HG02840 (cell line): ENCODE measurements around the gene CYP19A1.

Experiments used
- ATAC-seq: cut with Tn5 transposase; IDR thresholded peaks from one replicate; pipeline ENCODE4 v1.9.1; 2021; ENCODE audit warnings: mild to moderate bottlenecking, moderate library complexity, moderate number of reproducible peaks; ENCODE audit not compliant: unreplicated experiment, low FRiP score

CYP19A1 gene

DNA sequence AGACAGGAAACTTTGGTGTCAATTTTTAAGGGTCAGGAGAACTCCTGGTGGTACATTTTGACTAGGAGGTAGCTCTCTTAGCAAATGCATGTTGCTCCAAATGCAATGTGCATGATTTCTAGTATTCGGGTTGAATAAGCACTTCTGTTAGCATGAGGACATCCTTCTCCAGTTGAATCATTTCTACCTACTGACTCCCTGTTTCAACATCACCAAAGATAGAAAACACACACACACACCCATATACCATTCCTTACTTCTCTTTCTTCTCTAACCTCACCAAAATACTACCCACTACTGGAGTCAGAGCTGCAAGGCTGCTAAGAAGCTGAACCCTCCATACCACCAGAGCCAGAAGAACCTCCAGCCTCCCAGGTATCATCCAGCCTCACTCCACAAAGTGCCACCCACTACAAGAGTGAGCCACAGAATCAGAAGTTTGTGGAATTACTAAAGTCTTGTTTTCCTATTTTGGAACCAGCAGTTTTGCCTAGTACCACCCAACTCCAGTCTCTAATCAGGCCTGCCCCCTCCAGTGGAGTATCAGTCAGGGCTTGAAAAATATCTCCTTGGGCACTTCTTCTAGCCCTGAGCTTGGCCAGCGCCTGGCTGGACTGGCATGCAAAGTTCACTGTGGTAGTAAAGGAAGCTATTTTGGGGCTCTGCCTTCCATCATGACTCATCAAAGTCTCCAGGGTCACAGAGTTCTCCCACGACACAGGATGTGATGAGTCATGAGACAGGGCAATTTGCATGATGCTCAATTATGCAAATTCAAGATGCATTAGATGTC is 110.3 kb downstream of the CYP19A1 start:
- peak; percentile 83 for ATAC-seq

DNA sequence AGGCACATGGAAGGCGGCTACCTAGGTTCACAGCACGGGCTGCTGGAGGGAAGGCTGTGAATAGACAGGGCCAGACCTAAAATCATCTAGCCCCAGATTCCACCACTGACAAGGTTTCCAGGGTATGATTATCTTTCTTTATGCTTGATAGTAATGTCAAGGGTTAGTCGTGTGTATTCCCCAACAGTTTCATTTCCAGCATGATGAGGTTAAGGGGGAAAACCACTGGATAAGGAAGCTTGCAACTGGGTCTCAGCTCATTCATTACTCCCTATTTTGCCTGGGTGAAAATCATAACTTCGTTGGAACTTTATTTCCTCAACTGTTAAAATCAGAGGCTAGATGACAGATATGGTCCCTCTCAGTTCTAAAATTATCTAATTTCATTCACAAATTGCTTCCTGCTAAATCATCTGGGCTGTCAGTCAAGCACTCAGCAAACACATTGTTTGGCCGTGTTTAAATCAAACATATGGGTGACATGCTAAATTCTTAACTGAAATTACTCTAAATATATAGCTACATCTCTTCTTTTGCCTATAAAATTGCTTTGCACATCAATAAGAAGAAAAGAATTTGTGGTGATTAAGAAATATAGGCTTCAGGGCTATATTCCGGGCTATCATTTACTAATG is 111.7 kb downstream of the CYP19A1 start:
- no peak for ATAC-seq

DNA sequence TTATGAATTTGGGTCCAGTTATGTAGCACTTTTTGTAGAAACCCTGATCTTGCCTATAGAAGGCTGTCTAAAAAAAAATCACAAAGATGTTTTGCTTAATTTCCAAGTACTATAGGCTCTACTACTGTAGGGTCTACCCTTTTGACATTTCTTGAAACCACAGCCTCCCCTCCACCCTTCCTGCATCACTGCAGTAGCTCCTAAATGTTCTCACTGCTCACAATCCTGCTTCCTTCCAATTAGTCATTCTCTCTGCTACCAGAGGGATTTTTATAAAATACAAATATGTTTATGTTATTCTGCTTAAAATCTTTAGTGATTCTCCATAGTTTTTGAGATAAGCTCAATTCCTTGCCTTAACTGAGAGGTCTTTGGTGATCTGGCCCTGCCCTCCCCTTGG is 114.0 kb downstream of the CYP19A1 start:
- ATAC-seq = no peak

DNA sequence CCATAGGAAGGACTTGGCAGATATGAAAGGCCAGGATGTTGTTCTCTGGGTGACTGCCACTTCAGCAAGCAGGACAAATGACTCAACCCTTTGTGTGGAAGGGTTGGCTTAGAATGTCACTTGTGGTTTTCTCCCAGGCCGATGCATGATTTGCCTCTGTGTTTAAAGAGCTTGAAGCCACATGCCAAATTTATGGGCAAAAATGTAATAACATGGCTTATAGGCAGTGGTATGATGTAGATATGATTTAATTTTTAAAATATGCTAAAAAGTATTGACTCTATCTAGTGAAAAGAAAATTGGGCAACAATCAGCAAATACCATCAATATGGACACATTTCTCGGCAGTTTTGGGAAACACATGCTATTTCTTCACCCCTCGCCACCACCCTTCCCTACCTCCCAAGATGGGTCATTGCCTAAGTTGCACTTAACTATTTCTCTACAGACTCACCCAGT is 114.6 kb downstream of the CYP19A1 start:
- ATAC-seq = no peak

DNA sequence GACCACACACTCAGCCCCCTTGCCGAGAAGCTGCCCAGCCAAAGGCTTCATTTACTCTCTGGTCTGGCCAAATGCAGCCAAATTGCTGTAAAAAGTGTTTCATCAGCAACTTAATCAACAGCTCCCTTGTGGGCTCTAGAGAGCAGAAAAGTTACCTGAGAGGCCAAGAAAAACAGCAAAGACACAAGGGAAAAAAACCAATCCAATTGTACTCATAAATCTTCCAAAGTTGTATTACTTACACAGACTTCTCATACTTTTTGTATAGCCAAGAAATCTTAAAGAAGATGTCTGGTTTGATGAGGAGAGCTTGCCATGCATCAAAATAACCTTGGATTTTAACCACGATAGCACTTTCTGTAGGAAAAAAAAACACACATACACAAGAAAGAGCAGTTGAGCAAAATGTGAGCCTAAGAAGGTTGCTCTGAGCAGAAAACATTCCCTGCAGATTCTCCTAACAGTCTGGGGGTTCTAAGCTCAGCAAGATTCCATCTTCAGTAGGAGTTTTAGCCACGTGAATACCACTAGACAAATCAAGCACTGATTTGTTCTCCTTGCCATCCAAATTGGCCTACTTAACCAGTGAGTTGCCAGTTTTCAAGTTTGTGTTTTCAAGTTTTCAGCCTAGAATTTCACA is 120.0 kb downstream of the CYP19A1 start:
- no peak for ATAC-seq

DNA sequence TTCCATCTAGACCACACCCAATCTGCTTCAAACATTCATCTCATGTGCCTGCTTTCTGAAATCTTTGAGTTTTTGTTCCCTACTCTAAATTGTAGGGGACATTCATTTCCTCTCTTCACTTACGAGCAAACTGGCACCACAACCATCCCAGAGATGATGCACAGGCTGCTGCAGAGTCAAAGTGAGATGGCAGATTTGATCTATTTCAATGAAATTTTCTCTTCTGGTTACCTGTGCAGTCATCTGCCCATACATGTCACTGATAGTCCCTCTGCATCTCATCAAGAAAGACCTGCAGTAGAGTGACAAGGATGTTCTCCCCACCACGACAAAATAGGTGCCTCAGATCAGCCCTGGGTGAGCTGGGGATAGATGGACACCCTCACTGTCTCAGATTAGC is 125.5 kb downstream of the CYP19A1 start:
- no peak for ATAC-seq

DNA sequence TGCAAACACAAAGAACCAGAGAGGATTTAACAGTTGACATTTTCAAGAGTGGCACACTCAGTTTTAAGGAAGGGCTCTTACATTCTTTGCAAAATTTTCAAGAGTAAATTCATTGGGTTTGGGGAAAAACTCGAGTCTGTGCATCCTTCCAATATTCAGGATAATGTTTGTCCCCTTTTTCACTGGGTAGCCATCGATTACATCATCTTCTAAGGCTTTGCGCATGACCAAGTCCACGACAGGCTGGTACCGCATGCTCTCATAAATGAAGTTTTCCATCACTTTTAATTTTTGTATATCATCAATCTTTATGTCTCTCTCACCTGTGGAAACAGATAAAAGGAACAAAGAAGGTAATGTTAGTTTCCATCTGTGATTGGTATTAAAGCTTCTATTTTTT is 126.2 kb downstream of the CYP19A1 start:
- ATAC-seq = no peak

DNA sequence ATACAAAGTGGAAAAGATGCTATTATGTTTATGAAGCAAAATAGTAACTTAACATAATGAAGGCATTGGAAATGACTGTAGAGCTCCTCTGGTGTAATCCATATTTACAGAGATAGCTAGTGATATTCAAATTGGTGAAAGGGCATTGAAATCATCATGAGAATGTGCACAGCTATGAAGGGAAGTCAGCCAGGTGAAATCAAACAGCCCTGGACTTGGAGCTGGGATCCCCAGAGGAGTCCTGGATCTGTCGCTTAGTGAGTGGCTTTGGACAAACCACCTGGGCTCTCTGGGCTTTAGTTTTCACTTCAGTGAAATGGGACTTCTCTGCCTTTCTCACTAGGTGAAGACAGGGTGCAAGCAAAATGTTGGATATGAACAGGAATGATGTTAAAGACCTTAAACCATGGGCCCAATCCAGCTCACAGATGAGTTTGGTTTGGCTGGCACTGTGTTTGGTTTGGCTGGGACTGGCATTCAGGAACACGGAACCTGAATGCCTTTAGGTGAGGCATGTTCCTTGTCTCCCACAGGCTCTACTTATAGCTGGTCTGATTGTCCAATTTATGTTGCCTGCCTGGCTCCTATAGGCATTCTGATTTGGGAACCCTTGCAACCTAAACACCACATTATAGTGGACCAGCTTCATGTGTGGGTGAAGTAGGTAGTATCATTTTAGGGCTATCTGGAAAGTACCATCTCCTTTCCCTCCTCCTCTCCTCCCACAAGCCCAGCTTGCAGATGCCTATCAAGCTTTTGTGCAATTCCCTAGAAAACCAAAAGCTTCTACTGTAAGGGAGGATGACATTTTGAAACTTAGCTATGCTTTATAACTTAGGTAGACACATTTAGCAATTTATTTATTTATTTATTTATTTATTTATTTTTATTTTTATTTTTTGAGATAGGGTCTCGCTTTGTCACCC is 133.1 kb downstream of the CYP19A1 start:
- no peak for ATAC-seq

DNA sequence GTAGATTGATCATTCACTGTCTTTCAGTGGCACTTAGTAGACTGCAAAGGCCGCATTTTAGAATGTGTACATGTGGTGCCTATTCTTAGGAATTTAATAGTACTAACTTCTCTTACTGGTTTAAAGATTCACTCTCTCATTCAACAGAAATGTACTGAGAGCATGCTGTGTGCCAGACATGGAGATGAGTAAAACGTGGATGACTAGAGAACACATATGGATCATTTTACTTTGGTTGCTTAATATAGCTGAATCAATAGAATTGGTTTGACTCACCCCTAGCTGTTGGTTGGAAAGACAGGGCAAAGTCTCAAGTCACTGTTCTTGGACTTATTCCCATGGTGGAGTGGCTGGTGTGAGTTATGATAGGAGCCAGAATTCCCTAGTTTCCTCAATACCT is 134.6 kb downstream of the CYP19A1 start:
- ATAC-seq = no peak

DNA sequence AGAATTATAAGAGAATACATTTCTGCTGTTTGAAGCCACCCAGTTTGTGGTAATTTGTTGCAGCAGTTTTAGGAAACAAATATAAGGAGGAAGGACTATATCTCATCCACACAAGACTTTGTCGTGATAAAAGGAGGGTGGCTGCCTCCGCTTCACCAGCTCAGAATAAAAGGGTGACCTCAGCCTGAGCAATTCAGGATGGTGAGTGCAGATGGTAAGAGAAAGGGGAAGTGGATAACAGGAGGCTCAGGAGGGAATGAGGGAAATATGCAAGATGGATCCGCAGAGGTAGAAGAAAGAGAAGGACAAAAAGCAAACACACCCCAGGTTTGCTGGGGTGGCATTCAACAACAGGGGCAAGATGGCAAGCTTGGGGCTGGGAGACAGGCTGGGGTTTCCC is 135.6 kb downstream of the CYP19A1 start:
- ATAC-seq = no peak

DNA sequence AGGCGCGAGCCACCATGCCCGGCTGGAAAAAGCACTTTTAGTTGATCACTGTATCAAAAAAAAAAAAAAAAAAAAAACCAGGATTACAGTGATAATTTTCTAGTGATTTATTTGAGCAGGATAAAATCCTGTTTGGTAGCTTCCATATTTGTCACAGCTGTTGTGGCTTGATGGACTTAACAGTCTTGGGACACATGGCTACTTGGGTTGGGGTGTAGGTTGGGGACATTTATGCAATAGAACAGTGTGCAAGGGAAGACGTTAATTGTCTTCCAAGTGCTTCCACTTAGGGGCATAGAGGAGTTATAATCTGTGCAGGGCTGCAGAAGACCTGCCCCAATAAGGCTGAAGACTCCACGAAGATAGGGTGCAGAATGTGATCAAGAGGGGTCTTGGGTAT is 136.8 kb downstream of the CYP19A1 start:
- no peak for ATAC-seq

DNA sequence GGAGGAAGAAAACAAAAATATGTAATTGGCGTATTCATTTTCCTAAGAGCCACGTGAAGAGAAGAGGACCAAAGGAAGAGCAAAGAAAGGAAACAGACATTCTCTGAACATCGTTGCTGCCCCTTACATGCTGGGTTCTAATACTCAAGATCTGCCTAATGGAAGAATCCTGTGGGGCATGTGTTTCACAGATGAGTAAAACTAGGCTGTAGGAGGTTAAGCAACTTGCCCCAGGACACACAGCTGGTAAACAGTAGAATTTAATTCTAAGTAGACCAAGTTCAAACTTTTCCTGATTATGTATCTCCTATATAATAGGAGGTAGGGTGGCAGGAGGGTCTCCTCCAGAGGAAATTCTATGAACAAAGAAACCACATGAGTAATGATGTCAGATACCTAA is 137.6 kb downstream of the CYP19A1 start:
- no peak for ATAC-seq

DNA sequence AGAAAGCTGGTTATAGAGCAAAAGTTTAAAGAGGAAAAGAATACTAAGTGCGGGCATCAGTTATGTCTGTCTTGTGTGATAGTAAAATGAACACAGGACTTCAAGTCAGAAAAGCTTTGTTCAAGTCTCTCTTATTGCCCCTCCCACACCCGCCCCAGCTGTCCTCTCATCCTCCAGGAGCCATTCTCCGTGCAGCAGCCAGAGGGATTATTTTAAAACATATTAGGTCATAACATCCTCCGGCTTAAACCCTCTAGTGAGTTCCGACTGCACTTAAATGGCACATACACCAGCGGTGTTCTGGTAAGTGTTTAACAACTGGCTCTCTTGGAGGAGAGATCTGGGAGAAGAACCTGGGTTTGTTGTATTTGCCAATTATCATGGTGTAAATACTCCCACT is 138.9 kb downstream of the CYP19A1 start:
- no peak for ATAC-seq

DNA sequence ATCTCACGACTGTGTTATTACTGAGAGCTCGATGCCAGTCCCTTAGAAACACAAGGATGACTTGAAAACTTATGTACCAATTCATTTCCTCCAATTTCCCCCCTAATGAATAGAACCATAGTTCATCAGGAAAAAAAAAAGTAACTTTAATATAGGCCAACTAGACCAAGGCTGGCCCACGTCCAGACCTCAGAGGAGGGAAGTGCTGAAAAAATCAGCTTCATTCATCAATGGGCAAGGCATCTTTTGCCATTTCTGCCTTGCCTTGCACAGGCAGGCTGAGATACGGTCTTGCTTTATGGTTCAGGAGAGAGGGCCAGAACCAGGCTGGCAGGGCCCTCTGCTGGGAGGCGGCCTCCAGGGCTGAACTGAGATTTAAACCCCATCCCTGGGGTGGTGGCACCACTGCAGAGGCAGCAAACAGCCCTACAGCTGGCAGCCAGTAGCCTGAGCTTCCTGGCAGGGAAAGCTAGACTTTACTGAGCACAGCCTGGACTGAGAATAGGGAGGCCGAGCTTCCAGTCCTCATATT is 139.6 kb downstream of the CYP19A1 start:
- ATAC-seq = no peak

DNA sequence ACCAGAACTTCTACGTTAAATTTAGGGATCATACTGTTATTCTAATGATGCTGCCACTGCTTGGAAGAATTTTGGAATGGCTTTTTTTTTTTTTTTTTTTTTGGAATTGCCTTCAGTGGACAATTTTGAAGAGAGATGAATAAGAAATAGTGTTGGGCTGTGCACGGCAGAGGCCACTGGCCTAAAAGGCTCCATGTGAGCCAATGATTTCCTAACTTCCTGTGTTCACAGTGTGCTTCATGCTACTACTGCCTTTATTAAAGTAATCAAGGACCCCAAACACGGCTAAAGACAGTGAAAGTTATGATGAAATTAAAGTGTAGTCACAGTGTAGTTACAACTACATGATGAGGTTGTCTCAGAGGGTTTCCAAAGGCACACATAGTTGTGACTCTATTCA is 142.9 kb downstream of the CYP19A1 start:
- no peak for ATAC-seq

DNA sequence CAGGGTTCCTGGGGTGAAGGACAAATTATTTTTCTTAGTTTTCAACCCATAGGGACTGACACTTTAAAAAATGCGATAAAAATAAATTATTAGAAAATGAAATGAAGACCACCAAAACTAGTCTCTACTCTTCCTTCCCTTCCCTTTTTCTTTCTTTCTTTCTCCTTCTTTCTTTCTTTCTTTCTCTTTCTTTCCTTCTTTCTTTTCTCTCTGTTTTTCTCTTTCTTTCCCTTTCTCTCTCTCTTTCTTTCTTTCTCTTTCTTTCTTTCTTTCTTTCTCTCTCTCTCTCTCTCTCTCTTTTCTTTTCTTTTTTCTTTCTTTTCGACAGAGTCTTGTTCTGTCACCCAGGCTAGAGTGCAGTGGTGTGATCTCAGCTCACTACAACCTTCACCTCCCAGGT is 144.4 kb downstream of the CYP19A1 start:
- ATAC-seq = no peak

DNA sequence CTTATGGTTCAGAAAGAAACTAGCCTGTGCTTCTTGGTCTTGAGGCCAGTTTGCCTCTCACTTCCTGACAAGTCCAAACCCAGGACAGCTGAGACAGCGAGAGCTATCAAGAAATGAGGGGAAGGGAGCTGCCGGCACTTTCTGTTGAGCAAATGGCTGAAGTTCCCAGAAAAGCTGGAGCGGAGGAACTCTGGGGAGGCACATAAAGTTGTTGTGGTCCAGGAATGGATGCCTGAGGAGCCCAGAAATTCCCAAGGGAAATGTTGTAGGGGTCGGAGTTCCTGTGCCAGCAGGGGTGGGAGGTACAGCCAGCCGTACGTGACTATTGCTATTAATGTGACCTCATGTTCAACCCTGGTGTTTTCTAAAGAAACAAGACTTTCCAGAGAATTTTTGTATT is 144.9 kb downstream of the CYP19A1 start:
- no peak for ATAC-seq

DNA sequence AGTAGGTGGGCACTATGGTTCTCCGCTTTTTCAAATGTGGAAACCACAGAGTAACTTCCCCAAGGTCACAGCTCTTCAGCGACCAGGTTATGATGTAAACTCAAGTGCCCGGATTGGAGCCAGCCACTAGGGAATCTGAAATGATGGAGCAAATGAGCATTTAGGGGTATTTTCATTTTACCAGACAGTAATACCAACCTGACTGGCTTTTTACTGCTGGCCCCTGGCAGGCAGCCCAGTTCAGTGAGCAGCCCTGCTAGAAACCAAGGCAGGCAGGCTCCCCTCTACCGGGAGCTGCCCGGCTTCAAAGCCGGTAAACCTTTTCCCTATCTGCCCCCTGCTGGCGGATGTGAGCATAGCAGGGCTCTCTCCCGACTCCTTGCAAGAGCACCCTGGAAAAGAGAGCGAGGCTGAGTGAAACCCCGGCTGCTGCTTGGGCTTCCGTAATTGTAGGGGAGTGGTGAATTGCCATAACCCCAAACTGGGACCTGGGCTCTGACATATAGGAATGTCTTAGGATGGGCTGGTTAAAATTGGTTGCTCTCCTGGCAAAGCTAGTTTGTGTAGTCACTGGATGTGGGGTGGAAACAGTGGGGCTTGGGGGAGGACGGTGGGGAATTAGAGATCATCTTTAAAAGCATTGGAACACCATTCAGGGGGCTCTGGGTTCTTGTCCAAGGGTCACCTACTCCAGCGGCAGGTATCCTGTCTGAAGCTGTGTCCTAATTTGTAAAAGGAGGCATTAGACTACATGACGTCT is 145.7 kb downstream of the CYP19A1 start:
- no peak for ATAC-seq

DNA sequence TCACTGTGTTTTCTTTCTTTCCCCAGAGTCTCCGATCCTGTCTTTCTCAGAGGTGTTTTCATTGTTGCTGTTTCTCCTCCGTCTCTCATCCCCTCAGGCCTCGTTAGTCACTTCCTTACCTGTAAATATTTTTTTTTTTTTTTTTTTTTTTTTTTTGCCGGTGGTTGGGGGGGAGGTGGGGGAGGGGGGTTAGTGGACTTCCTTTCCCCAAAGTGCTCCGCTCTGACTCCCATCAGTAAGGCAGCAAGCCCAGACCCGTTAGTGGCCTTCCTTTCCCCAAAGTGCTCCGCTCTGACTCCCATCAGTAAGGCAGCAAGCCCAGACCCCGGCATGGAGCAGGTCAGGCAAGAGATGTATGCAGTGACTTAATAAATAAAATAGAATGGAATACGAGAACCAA is 146.6 kb downstream of the CYP19A1 start:
- no peak for ATAC-seq
